Mesenchymal stem cell (in vitro differentiated cells and primary cell): ENCODE data around the gene MLEC.

Experiments
- DNase-seq: peaks from one replicate; pipeline ENCODE4 v3.0.0-alpha.2; 2013
- H2AFZ ChIP-seq: one replicate; pipeline ENCODE4 v1.6.1; 2013; ENCODE audit warnings: low read depth, mild to moderate bottlenecking, control low read depth, inconsistent platforms, low read length, moderate library complexity
- H2AK5ac ChIP-seq: 2 replicates; pipeline ENCODE4 v1.6.1; 2013; ENCODE audit warnings: low read length, moderate library complexity, mild to moderate bottlenecking, inconsistent platforms; ENCODE audit not compliant: severe bottlenecking
- H2BK120ac ChIP-seq: one replicate; pipeline ENCODE4 v1.6.1; 2013; ENCODE audit warnings: low read depth, mild to moderate bottlenecking, inconsistent platforms, low read length, moderate library complexity
- H2BK12ac ChIP-seq, 2 experiments: one replicate each; pipeline ENCODE4 v1.6.1; 2013; ENCODE audit warnings: inconsistent platforms in 2 of 2, low read length in 2 of 2, mild to moderate bottlenecking in 2 of 2, moderate library complexity in 2 of 2, control low read depth in 1 of 2
- H2BK15ac ChIP-seq: one replicate; pipeline ENCODE4 v1.6.1; 2013; ENCODE audit warnings: mild to moderate bottlenecking, low read depth, inconsistent platforms; ENCODE audit not compliant: poor library complexity, severe bottlenecking
- H2BK5ac ChIP-seq: 2 replicates; pipeline ENCODE4 v1.6.1; 2013; ENCODE audit warnings: low read depth, mild to moderate bottlenecking, low read length, control low read depth, inconsistent platforms; ENCODE audit not compliant: poor library complexity, severe bottlenecking
- H3K14ac ChIP-seq, 2 experiments: one replicate each; pipeline ENCODE4 v1.6.1; 2013; ENCODE audit warnings: inconsistent platforms in 2 of 2, low read length in 2 of 2, control low read depth in 1 of 2, mild to moderate bottlenecking in 1 of 2, moderate library complexity in 1 of 2
- H3K18ac ChIP-seq, 2 experiments: one replicate each; pipeline ENCODE4 v1.6.1; 2013; ENCODE audit warnings: inconsistent platforms in 2 of 2, low read length in 2 of 2, control low read depth in 1 of 2, low read depth in 1 of 2, mild to moderate bottlenecking in 1 of 2
- H3K23ac ChIP-seq, 2 experiments: one replicate each; pipeline ENCODE4 v1.6.1; 2013; ENCODE audit warnings: inconsistent platforms in 2 of 2, low read length in 2 of 2, mild to moderate bottlenecking in 2 of 2, moderate library complexity in 2 of 2, control low read depth in 1 of 2
- H3K27ac ChIP-seq: 2 replicates; pipeline ENCODE4 v1.5.1; 2013; ENCODE audit warnings: mild to moderate bottlenecking, moderate library complexity, low read length, control low read depth, inconsistent platforms; ENCODE audit not compliant: poor library complexity, severe bottlenecking
- H3K27me3 ChIP-seq, 2 experiments: 2 replicates each; pipeline versions ENCODE4 v1.6.1 to v1.7.0; 2013; ENCODE audit warnings: low read length in 2 of 2, mild to moderate bottlenecking in 2 of 2, moderate library complexity in 2 of 2, control low read depth in 1 of 2, inconsistent platforms in 1 of 2; ENCODE audit not compliant: control insufficient read depth in 1 of 2, insufficient read depth in 1 of 2
- H3K36me3 ChIP-seq, 2 experiments: 2 replicates each; pipeline versions ENCODE4 v1.6.1 to v1.7.0; 2013; ENCODE audit warnings: low read length in 2 of 2, control low read depth in 1 of 2, inconsistent platforms in 1 of 2, low read depth in 1 of 2, mild to moderate bottlenecking in 1 of 2; ENCODE audit not compliant: insufficient read depth in 2 of 2, control insufficient read depth in 1 of 2
- H3K4ac ChIP-seq, 2 experiments: one replicate each; pipeline ENCODE4 v1.6.1; 2013; ENCODE audit warnings: inconsistent platforms in 2 of 2, low read length in 2 of 2, mild to moderate bottlenecking in 2 of 2, moderate library complexity in 2 of 2, control low read depth in 1 of 2, low read depth in 1 of 2
- H3K4me1 ChIP-seq: 2 replicates; pipeline ENCODE4 v1.6.1; 2013; ENCODE audit warnings: low read depth, low read length, control low read depth; ENCODE audit not compliant: control insufficient read depth, insufficient read depth
- H3K4me2 ChIP-seq: 2 replicates; pipeline ENCODE4 v1.6.1; 2013; ENCODE audit warnings: low read length, mild to moderate bottlenecking, inconsistent platforms; ENCODE audit not compliant: poor library complexity, severe bottlenecking
- H3K4me3 ChIP-seq, 2 experiments: 2 replicates each; pipeline versions ENCODE4 v1.5.1 to v1.7.0; 2013; ENCODE audit warnings: low read length in 2 of 2, mild to moderate bottlenecking in 2 of 2, control low read depth in 1 of 2, low read depth in 1 of 2; ENCODE audit not compliant: insufficient read depth in 1 of 2
- H3K79me1 ChIP-seq: replicated peaks from 2 replicates; pipeline ENCODE4 v1.6.1; 2013; ENCODE audit warnings: mild to moderate bottlenecking, control low read depth, low read length, inconsistent platforms; ENCODE audit not compliant: poor library complexity, severe bottlenecking
- H3K9ac ChIP-seq: 2 replicates; pipeline ENCODE4 v1.7.0; 2013; ENCODE audit warnings: mild to moderate bottlenecking, low read length, moderate library complexity
- H3K9me3 ChIP-seq: 2 replicates; pipeline ENCODE4 v1.7.0; 2013; ENCODE audit warnings: mild to moderate bottlenecking, low read length; ENCODE audit not compliant: control insufficient read depth
- H4K8ac ChIP-seq: one replicate; pipeline ENCODE4 v1.6.1; 2013; ENCODE audit warnings: inconsistent platforms, mild to moderate bottlenecking, low read length, moderate library complexity
- H4K91ac ChIP-seq: one replicate; pipeline ENCODE4 v1.6.1; 2013; ENCODE audit warnings: mild to moderate bottlenecking, low read length, inconsistent platforms
- whole genome bisulfite sequencing: methylation state at CpG from one replicate; pipeline ENCODE4 v1.1.7; 2013; ENCODE audit warnings: mixed read lengths; 5-methylcytosine and 5-hydroxymethylcytosine counted together

The MLEC gene

GRCh38 chr12:120689397-120690082 lies 2.6 kb downstream of the MLEC start:
- Histone ChIP-seq H4K91ac (no peak overlapping the region), H3K4me1 (peaks cover 7% of the 10 kb centered on the region), H2BK120ac (no peak overlapping the region), H2BK12ac (no peak overlapping the region), H3K27ac (no peak overlapping the region), H2AK5ac (no peak overlapping the region), H3K4me3 (peak overlapping the region in 1 of 2 experiments; percentile 83), H3K18ac (no peak overlapping the region), H2BK15ac (no peak overlapping the region), H3K9me3 (no peaks in the 10 kb centered on the region), H3K4me2 (no peak overlapping the region), H2AFZ (no peak overlapping the region), H3K9ac (peak overlapping the region; percentile 95), H2BK5ac (no peak overlapping the region), H4K8ac (no peak overlapping the region), H3K4ac (peak overlapping the region in 1 of 2 experiments; percentile 38), H3K36me3 (peaks cover 6 to 7% of the 10 kb centered on the region in 2 experiments), H3K27me3 (no peaks in the 10 kb centered on the region), H3K79me1 (peaks cover 10% of the 10 kb centered on the region), H3K23ac (no peak overlapping the region), H3K14ac (no peak overlapping the region)
- 80% methylated on average over 6 of the region's 6 CpGs for WGBS
- peak; percentile 11 for DNase-seq

- Histone ChIP-seq H3K36me3 (peaks cover 11 to 12% of the 10 kb centered on the region in 2 experiments), H2AK5ac (no peak overlapping the region), H3K9me3 (no peaks in the 10 kb centered on the region), H3K9ac (no peak overlapping the region), H4K8ac (no peak overlapping the region), H3K27ac (no peak overlapping the region), H2AFZ (no peak overlapping the region), H4K91ac (no peak overlapping the region), H3K14ac (no peak overlapping the region), H2BK5ac (no peak overlapping the region), H3K4me3 (no peak overlapping the region), H3K4me2 (no peak overlapping the region), H3K27me3 (no peaks in the 10 kb centered on the region), H2BK12ac (no peak overlapping the region), H3K4me1 (peaks cover 7% of the 10 kb centered on the region), H2BK15ac (no peak overlapping the region), H3K79me1 (peaks cover 15% of the 10 kb centered on the region), H3K4ac (no peak overlapping the region), H3K18ac (no peak overlapping the region), H3K23ac (no peak overlapping the region), H2BK120ac (no peak overlapping the region)
- no peak for DNase-seq
- WGBS = 100% methylated on average over 1 of the region's 2 CpGs
These were observed 3.1 kb downstream of the MLEC start for GRCh38 chr12:120690083-120690450.

- H3K14ac ChIP-seq = no peak overlapping the region
- H2BK12ac ChIP-seq = no peak overlapping the region
- H3K27ac ChIP-seq = no peak overlapping the region
- H3K18ac ChIP-seq = no peak overlapping the region
- peaks cover 7% of the 10 kb centered on the region for H3K4me1 ChIP-seq
- no peak overlapping the region for H3K9ac ChIP-seq
- no peak overlapping the region for H4K8ac ChIP-seq
- no peak overlapping the region for H2AFZ ChIP-seq
- H3K23ac ChIP-seq = peak overlapping the region in 1 of 2 experiments; percentile 76
- 27% methylated on average over 2 of the region's 3 CpGs for WGBS
- no peak overlapping the region for H3K4ac ChIP-seq
- H3K4me2 ChIP-seq = no peak overlapping the region
- no peaks in the 10 kb centered on the region for H3K27me3 ChIP-seq
- H4K91ac ChIP-seq = no peak overlapping the region
- no peak overlapping the region for H3K4me3 ChIP-seq
- H2BK5ac ChIP-seq = no peak overlapping the region
- H2BK15ac ChIP-seq = no peak overlapping the region
- no peak overlapping the region for H2BK120ac ChIP-seq
- DNase-seq = peak; percentile 12
- peaks cover 21% of the 10 kb centered on the region for H3K79me1 ChIP-seq
- peaks cover 14 to 21% of the 10 kb centered on the region in 2 experiments for H3K36me3 ChIP-seq
- no peaks in the 10 kb centered on the region for H3K9me3 ChIP-seq
- H2AK5ac ChIP-seq = no peak overlapping the region
These were observed 4.0 kb downstream of the MLEC start for GRCh38 chr12:120690978-120691377.

GRCh38 chr12:120692524-120693033 lies 5.6 kb downstream of the MLEC start:
- no peak overlapping the region for H3K4me3 ChIP-seq
- 67% methylated on average over 7 of the region's 11 CpGs for WGBS
- H3K27ac ChIP-seq = no peak overlapping the region
- no peak overlapping the region for H3K14ac ChIP-seq
- H3K9ac ChIP-seq = no peak overlapping the region
- no peak overlapping the region for H2BK120ac ChIP-seq
- H3K79me1 ChIP-seq = peaks cover 31% of the 10 kb centered on the region
- no peak overlapping the region for H3K18ac ChIP-seq
- no peak overlapping the region for H2AFZ ChIP-seq
- peak; percentile 63 for DNase-seq
- H3K4ac ChIP-seq = no peak overlapping the region
- H3K23ac ChIP-seq = no peak overlapping the region
- peaks cover 6% of the 10 kb centered on the region for H3K4me1 ChIP-seq
- no peak overlapping the region for H4K8ac ChIP-seq
- H2AK5ac ChIP-seq = no peak overlapping the region
- H2BK5ac ChIP-seq = no peak overlapping the region
- H3K27me3 ChIP-seq = no peaks in the 10 kb centered on the region
- no peaks in the 10 kb centered on the region for H3K9me3 ChIP-seq
- no peak overlapping the region for H4K91ac ChIP-seq
- no peak overlapping the region for H3K4me2 ChIP-seq
- H2BK12ac ChIP-seq = no peak overlapping the region
- no peak overlapping the region for H2BK15ac ChIP-seq
- H3K36me3 ChIP-seq = peaks cover 23 to 37% of the 10 kb centered on the region in 2 experiments
